GM18511 (cell line): ENCODE data around the gene IMPDH2.
A peak's percentile ranks its signal among the peaks of the same experiment; 100 is the strongest.
"Not testable (repeated sequence)": the region's sequence is repeated elsewhere in the genome, so short reads cannot be mapped to it uniquely, and the experiment has no call there.

Experiments used
- ATAC-seq: cut with Tn5 transposase; IDR thresholded peaks from one replicate; pipeline ENCODE4 v1.9.1; 2021; ENCODE audit warnings: mild to moderate bottlenecking, moderate library complexity; ENCODE audit not compliant: unreplicated experiment

Gene IMPDH2

DNA sequence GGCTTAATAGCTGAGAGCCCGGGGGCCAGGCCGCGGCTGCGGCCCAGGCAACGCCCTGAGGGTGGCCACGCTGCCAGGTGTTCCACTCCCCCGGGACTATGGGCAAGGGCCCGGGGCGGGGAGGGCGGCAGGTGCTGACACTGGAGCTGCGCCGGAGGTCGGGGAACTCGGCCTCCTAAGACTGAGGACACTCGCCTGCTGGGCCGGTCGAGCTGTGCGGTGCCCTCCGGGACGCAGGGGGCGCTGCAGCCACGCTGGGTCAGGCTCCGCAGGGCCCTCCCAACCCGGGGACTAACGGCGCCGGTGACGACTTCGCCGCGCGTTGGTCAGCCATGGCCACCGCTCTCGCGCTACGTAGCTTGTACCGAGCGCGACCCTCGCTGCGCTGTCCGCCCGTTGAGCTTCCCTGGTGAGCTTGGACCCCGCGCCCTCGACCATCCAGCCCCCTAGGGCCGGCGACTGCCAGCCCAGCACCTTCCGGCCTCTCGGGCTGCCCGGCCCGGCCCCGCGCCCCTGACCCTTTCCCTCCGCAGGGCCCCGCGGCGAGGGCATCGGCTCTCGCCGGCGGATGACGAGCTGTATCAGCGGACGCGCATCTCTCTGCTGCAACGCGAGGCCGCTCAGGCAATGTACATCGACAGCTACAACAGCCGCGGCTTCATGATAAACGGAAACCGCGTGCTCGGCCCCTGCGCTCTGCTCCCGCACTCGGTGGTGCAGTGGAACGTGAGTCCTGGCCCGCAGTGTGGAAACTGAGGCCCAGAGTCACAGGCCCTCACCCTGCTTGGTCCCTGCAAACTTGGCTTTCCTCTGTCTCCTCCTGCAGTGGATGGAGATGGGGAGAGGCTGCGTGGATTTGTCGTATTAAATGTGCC is 7.1 kb downstream of the IMPDH2 start, which contains the start of gene NDUFAF3:
NDUFAF3 (plus strand) TSS at position 309 of the 875 bp plus-strand sequence; CDS start at position 333, 24 bp downstream.
- peak; percentile 66 for ATAC-seq

DNA sequence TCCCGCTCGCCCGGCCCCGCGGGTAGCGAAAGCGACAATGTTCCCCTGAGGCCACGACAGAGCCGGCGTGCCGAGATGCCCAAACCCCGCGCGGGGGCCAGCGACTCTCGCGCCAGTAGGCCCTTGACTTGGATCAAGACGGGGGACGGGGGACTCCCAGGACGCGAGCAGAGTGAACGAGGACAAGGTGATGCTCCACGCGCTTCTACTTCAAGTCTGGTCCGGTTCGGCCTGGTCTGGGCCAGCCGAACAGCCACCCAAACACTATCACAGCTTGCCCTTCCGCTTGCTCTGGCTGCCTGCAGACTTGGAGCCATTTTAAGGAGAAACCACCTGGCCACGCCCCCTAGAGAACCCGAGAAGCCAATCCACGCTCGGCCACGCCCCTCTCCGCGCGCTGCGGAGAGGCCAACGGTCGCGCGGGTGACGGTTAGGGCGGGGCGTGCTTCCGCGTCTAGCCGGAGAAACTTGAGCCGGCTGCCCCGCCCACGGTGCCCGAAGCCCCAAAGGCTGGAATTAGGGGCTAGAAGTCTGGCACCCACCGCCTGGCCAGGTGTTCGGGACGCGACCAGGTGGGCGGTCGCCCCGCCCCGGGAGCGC is 7.9 kb downstream of the IMPDH2 start:
- peak; percentile 59 for ATAC-seq

DNA sequence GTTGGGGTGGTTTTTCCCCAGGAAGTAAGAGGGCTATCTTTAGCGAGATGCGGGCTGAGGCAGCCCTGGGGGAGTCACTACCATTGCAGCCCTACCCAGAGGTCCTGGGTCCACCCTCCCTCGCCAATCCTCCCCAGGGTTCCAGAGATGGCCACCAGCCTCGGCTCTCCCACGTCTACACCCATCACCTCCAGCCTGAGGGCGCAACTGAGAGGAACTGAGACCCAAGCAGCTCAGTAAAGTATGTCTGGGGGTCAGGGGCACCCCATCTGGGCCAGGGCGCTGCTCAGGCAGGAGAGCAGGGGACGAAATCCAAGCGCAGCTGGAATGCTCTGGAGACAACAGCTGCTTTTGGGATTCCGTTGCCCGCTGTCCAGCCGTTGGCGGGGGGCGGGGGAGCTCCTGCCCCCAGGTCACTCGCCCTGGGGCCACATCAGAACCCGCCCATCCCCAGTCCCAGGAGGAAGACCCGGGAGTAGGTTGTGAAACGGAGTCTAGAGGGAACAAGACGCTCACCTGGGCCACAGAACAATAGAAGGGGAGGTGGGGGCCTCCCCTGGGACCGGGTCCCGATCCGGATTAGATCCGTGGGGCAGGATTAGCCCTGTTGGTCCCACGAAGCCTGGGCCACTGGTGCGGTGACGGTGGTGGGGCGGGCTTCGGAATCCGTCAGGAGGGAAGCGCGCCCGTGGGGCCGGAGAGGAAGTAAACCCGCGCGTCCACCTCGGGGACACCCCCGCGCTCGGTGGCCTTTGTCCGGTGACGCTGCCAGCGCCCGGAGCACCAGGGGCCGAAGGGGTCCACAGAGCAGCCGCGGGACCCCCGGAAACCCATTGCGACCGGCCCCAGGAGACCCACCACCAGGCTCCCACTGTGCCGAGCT is 8.6 kb downstream of the IMPDH2 start:
- peak; percentile 0 for ATAC-seq

GRCh38 chr3:49019941-49020329 is 9.3 kb downstream of the IMPDH2 start:
- no peak for ATAC-seq

DNA sequence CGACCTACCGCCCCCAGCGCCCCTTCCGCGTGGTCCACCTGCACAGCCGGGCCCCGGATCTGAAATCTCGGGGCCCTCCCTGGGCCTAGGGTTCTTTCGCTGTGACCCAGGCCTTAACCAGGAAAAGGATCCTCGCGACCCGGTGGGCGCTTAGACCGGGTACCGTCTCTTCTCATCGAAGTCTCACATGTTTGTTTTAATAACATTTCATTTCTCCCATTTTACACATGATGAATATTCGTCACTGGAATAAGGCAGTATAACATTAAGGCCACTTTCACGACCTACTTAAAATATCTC is 10.5 kb downstream of the IMPDH2 start:
- ATAC-seq = no peak

DNA sequence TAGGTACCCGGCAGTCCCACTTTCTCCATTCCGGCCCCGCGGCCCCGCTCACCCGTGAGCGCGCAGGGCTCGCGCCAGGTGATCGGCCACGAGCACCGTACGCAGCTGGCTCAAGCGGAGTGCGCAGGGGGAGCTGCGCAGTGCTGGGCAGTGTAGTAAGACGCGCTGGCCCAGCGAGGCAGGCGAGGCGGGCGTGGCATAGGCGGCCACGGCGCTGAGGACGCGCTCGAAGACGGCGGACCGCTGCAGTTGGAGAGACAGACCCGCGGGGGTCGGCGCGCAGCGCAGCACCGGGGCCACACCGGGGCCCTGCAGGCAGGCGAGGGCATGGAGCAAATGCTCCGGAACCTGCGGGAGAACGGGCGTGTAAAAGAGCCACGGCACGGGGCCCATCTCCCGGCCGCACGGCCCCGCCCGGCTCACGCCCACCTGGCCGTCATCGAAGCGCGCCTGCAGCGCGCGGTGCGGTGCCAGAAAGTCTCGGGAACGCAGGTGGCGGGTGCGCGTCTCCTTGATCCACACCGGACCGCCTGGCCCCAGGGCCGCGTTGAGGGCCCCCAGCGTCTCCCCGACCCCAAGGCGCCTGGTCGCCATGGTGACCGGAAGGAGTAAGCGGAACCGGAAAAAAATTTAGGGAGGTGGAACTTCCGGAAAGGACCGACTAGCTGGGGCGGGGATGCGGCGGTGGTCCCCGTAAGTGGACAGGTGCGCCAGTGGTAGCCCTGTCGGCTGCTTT is 11.1 kb downstream of the IMPDH2 start, which contains the start of gene DALRD3:
DALRD3 (minus strand) TSS at position 610 of the 736 bp plus-strand sequence; CDS start at position 594, 16 bp downstream.
- no peak for ATAC-seq

GRCh38 chr3:49017229-49017970 is 11.8 kb downstream of the IMPDH2 start:
- ATAC-seq = no peak

DNA sequence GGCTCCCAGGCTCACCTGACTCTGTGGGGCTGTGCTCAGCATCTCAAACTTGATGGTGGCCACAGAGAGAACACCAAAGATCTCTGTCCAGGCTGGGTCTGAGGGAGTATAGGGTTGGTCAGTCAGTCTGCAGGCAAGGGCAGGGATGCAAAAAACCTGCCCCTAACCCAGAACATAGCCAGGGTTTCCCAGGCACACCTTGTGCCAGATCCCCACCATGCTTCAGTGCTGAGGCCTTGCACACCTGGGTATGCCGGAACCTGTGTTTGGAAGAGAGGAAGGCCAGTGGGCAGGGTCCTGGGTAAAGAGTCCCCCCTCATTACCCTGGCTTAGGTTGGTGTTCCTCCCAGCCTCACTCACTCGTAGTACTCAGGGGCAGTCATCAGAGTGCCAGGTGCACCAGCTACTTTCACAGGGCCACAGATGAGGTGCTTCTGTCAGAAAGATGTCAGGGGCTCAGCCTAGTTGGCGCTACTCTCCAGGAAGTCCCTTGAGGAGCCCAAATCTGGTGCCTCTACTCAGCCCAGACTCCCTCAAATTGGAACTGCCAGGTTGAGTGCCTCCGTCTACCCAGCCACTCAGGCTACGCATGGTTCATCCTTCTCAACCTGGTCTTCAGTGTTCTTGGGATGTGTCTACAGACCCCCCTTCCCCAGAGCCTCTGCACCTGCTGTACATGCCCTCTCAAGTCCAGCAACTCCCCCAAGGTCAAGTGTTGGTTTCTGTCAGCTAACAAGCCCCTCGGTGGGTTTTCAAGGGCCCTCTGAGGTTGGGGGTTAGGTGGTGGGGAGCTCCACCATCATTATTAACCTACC is 12.6 kb downstream of the IMPDH2 start:
- no peak for ATAC-seq

- ATAC-seq = no peak
Observed at GRCh38 chr3:49015765-49016164, 13.4 kb downstream of the IMPDH2 start.

GRCh38 chr3:49015072-49015471 is 14.1 kb downstream of the IMPDH2 start:
- ATAC-seq = no peak

DNA sequence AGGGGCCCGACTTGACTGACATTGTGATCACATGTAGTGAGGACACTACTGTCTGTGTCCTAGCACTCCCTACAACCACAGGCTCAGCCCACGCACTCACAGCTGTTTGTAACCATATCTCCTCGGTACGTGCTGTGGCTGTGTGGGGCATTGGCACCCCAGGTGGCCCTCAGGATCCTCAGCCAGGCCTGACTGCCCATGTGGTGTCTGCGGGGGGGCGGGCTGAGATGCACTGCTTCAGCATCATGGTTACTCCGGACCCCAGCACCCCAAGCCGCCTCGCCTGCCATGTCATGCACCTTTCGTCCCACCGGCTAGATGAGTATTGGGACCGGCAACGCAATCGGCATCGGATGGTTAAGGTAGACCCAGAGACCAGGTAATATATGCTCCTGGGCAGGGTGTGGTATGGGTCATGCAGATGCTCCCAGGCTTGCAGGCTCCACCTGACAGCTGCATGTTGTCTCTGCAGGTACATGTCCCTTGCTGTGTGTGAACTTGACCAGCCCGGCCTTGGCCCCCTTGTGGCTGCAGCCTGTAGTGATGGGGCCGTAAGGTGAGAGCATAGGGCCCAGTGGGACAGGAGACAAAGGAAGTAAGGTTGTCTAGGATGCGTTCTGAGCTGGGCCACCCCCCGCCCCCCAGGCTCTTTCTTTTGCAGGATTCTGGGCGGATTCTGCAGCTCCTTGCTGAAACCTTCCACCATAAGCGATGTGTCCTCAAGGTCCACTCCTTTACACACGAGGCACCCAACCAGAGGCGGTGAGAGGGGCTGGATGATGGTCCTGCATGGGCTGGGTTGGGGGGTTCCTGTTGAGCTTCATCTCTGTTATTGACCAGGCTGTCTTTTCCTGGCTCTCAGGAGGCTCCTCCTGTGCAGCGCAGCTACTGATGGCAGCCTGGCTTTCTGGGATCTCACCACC is 15.2 kb downstream of the IMPDH2 start:
- no peak for ATAC-seq

GRCh38 chr3:49013113-49013737 is 16.0 kb downstream of the IMPDH2 start:
- ATAC-seq = no peak

DNA sequence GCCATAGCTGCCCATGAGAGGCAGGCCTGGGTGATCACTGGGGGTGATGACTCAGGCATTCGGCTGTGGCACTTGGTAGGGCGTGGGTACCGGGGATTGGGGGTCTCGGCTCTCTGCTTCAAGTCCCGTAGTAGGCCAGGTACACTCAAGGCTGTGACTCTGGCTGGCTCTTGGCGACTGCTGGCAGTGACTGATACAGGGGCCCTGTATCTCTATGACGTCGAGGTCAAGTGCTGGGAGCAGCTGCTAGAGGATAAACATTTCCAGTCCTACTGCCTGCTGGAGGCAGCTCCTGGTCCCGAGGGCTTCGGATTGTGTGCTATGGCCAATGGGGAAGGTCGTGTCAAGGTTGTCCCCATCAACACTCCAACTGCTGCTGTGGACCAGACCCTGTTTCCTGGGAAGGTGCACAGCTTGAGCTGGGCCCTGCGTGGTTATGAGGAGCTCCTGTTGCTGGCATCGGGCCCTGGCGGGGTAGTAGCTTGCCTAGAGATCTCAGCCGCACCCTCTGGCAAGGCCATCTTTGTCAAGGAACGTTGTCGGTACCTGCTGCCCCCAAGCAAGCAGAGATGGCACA is 16.7 kb downstream of the IMPDH2 start:
- ATAC-seq = no peak

- ATAC-seq = no peak
Observed at GRCh38 chr3:49009396-49009795, 19.8 kb downstream of the IMPDH2 start.

DNA sequence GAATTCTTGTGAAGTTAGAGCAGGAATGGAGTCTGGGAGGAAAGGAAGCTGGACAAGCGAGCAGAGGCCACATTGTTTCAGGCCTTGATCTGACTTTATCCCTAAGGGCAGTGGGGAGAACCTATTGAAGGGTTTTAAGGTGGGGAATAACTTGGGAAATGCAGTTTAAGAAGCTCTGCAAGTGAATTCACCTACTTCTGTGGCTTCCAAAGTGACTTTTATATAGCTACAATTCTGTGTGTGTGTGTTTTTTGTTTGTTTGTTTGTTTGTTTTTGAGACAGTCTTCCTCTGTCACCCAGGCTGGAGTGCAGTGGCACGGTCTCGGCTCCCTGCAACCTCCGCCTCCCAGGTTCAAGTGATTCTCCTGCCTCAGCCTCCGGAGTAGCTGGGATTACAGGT is 20.6 kb downstream of the IMPDH2 start:
- ATAC-seq = not testable (repeated sequence)

DNA sequence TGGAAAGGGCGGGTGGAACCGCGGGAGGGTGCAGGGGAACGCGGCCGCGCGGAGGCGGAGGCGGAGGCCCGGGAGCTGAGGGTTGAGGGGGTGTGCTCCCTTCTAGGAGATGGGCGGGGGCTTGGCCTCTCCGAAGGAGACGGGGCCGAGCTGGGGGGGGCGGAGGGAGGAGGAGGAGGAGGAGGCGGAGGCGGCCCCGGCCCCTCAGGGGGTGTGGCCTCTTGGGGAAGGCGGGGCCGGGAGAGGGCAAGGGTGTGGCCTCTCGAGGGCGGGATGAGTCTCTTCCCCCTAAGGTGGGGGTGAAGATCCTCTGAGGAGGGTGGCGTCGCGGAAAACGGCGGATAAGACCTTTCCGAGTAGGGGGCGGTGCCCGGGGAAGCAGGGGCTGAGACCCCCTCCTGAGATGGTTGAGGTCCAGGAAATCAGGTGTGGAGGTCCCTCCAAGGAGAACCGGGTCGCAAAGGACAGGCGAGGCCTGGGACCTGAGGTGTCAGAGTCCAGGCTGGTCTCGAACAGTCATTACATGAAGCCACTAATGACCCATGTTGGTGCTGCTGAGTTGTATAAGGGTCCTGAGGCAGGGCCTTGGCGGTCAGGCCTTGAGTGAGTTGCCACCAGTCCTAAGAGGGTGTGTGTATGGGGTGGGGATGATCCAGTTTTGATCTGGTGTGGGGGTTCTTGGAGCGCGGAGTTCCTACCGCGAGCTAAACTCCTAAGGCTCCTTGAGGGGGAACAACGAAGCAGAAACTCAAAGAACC is 21.2 kb downstream of the IMPDH2 start:
- ATAC-seq = peak; percentile 43
